Epithelial cell of proximal tubule (primary cell): ENCODE measurements around the gene PSMB4. TPM values are rescaled to one million over a fixed set of nuclear protein-coding genes. Genes with fewer than 3 reads are reported as not detected.
"Not testable (repeated sequence)": the region's sequence is repeated elsewhere in the genome, so short reads cannot be mapped to it uniquely, and the experiment has no call there.

ENCODE experiments used
- DNase-seq: peaks from one replicate; pipeline ENCODE4 v3.0.0-alpha.2; 2011; ENCODE audit warnings: low read depth
- H3K4me3 ChIP-seq: 2 replicates; pipeline ENCODE4 v1.5.1; 2011; ENCODE audit warnings: low read depth, mild to moderate bottlenecking, low read length
- total RNA-seq: library from RNA; depleted of rRNA; stranded (reverse); fragments of >200 nt; gene quantifications from 2 replicates; pipeline ENCODE4 v1.2.3, GENCODE V29; 2015
- TF ChIP-seq, protein P1 (sequence below): conservative IDR thresholded peaks from 2 replicates; pipeline ENCODE4 v1.5.1; 2012; ENCODE audit warnings: low read depth, mild to moderate bottlenecking, low read length

PSMB4 gene
- total RNA-seq, 1 donor from 2014 or later: 348 TPM

DNA sequence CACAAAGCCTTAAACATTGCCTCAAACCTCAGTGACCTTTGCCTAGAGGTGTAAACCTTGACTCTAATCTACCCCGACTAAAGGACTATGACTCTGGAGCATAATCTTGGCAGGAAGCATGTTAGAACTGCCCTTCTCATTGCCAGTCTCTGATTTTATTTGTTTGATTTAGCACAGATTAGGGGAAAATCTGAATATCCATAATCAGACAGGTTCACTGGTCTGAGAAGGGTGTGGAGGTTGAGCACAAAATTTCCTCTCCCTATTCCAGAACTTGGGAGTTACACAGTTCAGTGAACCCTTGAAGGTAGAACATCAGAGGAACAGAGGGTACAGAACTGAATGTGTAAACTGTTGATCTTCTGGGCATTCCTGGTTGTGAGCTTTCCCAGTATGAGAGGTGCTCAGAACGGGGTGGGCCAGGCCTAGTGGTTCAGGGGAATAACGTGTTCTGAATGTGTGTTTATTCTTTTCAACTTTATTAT is 8.3 kb upstream of the PSMB4 start:
- no peak for DNase-seq
- H3K4me3 ChIP-seq: no peak overlapping the region
- TF ChIP-seq, protein P1, sequence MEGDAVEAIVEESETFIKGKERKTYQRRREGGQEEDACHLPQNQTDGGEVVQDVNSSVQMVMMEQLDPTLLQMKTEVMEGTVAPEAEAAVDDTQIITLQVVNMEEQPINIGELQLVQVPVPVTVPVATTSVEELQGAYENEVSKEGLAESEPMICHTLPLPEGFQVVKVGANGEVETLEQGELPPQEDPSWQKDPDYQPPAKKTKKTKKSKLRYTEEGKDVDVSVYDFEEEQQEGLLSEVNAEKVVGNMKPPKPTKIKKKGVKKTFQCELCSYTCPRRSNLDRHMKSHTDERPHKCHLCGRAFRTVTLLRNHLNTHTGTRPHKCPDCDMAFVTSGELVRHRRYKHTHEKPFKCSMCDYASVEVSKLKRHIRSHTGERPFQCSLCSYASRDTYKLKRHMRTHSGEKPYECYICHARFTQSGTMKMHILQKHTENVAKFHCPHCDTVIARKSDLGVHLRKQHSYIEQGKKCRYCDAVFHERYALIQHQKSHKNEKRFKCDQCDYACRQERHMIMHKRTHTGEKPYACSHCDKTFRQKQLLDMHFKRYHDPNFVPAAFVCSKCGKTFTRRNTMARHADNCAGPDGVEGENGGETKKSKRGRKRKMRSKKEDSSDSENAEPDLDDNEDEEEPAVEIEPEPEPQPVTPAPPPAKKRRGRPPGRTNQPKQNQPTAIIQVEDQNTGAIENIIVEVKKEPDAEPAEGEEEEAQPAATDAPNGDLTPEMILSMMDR: no peak

DNA sequence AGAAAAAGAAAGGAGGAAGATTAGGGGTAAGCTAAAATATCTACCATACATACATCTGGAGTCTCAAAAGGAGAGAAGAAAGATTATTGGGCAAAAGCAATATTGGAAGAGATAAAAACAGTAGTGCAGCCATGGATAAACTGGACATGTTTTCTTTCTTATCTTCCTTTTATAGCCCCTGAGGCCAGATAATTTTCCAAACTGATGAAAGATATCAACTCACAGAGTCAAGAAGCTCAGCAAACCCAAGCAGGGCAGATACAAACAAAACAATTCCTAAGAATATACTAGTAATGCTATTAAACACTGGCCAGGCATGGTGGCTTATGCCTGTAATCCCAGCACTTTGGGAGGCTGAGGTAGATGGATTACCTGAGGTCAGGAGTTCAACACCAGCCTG is 5.8 kb upstream of the PSMB4 start:
- DNase-seq: no peak
- no peak overlapping the region for H3K4me3 ChIP-seq
- TF ChIP-seq, protein P1: no peak

DNA sequence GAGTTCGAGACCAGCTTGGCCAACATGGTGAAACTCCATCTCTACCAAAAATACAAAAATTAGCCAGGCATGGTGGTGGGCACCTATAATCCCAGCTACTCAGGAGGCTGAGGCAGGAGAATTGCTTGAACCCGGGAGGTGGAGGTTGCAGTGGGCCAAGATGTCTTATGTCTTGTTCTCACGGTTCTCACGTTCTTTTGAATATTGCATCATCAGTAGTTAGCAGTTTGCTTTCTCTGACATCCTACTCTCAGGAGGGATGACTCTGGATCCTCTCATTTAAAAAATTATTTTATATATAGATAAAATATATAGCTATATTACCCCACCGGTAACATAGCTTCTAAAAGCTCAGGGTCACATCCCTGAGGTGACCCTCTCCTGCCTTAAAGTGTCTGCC is 3.1 kb upstream of the PSMB4 start:
- not testable (repeated sequence) for DNase-seq, H3K4me3 ChIP-seq

DNA sequence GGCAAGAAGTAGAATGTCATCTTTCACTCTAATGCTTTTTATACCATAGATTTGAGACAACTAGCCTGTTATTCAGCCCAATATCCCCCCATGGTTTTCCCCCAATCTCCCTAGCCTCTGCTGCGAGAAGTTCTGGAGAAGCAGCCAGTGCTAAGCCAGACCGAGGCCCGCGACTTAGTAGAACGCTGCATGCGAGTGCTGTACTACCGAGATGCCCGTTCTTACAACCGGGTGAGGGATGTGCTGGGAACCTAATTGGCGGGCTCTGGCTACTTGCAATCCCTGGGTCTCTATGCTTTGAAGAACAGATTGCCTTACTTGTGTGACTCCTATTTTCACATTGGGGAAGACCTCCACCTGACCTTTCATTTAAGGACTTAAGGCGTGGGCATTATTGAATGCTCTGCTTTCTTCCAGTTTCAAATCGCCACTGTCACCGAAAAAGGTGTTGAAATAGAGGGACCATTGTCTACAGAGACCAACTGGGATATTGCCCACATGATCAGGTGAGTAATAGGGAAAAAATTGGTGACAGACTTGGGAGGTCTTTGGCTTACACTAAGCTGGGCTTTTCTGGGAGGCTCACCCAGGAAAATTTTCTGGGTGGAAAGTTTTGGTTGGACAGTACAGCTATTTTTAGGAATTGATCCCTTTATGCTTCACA is 1.9 kb downstream of the PSMB4 start:
- TF ChIP-seq, protein P1: no peak
- no peak for DNase-seq
- no peak overlapping the region for H3K4me3 ChIP-seq

DNA sequence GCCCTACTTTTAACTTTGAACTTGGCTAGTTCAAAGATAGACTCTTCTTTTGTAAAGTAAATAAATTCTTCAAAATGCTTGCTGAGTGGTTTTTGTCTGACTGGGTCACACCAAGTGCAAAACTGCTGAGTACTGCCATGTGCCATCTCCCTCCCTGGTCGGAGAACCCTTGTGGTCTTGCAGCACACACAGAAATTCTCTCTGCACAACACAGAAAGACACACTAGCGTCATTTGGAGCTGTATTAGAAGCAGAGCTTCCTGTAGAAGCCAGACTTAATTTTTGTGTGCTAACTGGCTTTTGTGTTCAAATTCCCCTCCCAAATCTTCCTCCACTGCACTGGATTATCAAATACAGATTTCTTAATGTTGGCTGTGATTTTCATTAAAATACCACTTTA is 2.5 kb downstream of the PSMB4 start:
- TF ChIP-seq, protein P1: no peak
- no peak for DNase-seq
- no peak overlapping the region for H3K4me3 ChIP-seq

DNA sequence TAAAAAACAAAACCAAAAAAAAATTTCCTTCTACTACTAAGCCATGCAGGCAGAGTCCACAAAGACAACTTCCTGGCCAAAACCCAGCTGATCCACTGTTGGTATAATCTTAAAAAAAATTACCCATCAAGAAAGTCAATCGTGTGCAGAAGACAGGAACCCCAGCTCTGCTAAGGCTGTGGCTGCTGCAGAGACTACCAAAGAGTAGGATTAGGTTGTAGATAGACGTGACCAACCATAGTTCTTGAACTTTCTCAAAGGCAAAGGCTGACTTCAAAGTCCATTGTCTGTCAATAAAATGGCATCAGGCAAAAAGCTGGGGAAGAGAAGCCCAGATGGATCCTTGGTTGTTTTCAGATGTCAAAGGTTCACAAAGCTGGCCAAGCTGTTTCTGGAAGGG is 3.4 kb downstream of the PSMB4 start:
- no peak overlapping the region for H3K4me3 ChIP-seq
- no peak for DNase-seq
- TF ChIP-seq, protein P1: no peak

DNA sequence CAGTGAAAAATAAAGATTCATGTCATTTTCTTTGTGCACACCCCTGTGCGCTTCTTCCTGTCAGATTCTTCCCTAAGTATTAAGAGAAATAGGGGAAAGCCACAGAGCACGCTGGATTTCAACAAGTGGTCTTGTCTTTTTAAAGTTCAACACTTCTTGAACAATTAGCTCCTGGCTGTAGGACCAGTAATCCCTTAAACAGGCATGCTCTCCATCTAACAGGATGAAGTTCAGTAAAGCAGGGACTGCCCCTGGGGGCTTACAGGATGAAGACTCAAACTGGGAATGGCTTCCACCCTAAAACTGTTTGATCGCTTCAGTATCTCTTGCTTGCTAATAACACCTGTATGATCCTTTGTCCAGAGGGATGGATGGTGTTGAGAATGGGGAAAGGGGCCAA is 4.2 kb downstream of the PSMB4 start:
- DNase-seq: no peak
- H3K4me3 ChIP-seq: no peak overlapping the region
- TF ChIP-seq, protein P1: no peak
